ENCODE data around the gene ITIH2. TPM values are rescaled to one million over a fixed set of nuclear protein-coding genes. Genes with fewer than 3 reads are reported as not detected.

The ITIH2 gene
- total and polyA plus RNA-seq, 4 donors = 261 to 1,345 (median 532) TPM

GRCh38 chr10:7657552-7657951 lies 45.6 kb upstream of the ITIH2 start:
- 81% methylated on average over 2 of the region's 2 CpGs for WGBS
- Histone ChIP-seq H3K9ac (ENCODE audit: low read depth in 1 of 2, low read length in 2 of 2) (no peak overlapping the region), H3K27ac (ENCODE audit: low read depth in 1 of 2, low read length in 2 of 2) (no peak overlapping the region), H3K36me3 (ENCODE audit: control insufficient read depth in 4 of 4, insufficient read depth in 3 of 4, low read depth in 1 of 4, low read length in 3 of 4) (peaks cover 0 to 1% (median 0%) of the 10 kb centered on the region in 4 donors), H3K4me1 (ENCODE audit: control insufficient read depth in 4 of 4, insufficient read depth in 4 of 4, low read length in 3 of 4) (no peaks in the 10 kb centered on the region), H3K9me3 (ENCODE audit: control insufficient read depth in 4 of 4, low read length in 3 of 4) (no peaks in the 10 kb centered on the region), H3K4me3 (ENCODE audit: low read depth in 1 of 3, low read length in 3 of 3) (no peak overlapping the region), H3K27me3 (ENCODE audit: control insufficient read depth in 4 of 4, insufficient read depth in 4 of 4, low read length in 3 of 4) (peaks cover 0 to 4% (median 2%) of the 10 kb centered on the region in 4 donors)
- TF ChIP-seq MAX (IDR thresholded peaks at IDR 0.05) (no peak), CTCF (IDR thresholded peaks at IDR 0.05; ENCODE audit: low read depth, low read length, missing input control) (no peak), ATF3 (IDR thresholded peaks at IDR 0.05) (no peak), REST (IDR thresholded peaks at IDR 0.05) (no peak), HNF4A (conservative IDR thresholded peaks at IDR 0.05) (no peak), SP1 (IDR thresholded peaks at IDR 0.05) (no peak)
- DNase-seq (ENCODE audit: low spot score) = no peak

- no peak for TF ChIP-seq MAX (IDR thresholded peaks at IDR 0.05)
- TF ChIP-seq RXRA (IDR thresholded peaks at IDR 0.05) = no peak
- no peak for TF ChIP-seq ZBTB33 (IDR thresholded peaks at IDR 0.05)
- no peak for TF ChIP-seq HNF4A (conservative IDR thresholded peaks at IDR 0.05)
- TF ChIP-seq JUND (IDR thresholded peaks at IDR 0.05) = no peak
- TF ChIP-seq NR2F2 (IDR thresholded peaks at IDR 0.05) = no peak
- no peak for TF ChIP-seq FOXA2 (IDR thresholded peaks at IDR 0.05)
- no peak for TF ChIP-seq ATF3 (IDR thresholded peaks at IDR 0.05)
- no peak for TF ChIP-seq GABPA (IDR thresholded peaks at IDR 0.05 in 1 of 2, conservative IDR thresholded peaks at IDR 0.05 in 1 of 2)
- no peak for TF ChIP-seq SP1 (IDR thresholded peaks at IDR 0.05)
- no peak for TF ChIP-seq FOXA1 (IDR thresholded peaks at IDR 0.05)
- no peak for TF ChIP-seq HNF4G (IDR thresholded peaks at IDR 0.05)
- no peak for TF ChIP-seq YY1 (IDR thresholded peaks at IDR 0.05)
- TF ChIP-seq RAD21 (IDR thresholded peaks at IDR 0.05) = no peak
- no peak overlapping the region for H3K27ac ChIP-seq (ENCODE audit: low read depth in 1 of 2, low read length in 2 of 2)
- DNase-seq (ENCODE audit: low spot score) = no peak
- H3K9me3 ChIP-seq (ENCODE audit: control insufficient read depth in 4 of 4, low read length in 3 of 4) = no peaks in the 10 kb centered on the region
- no peaks in the 10 kb centered on the region for H3K4me1 ChIP-seq (ENCODE audit: control insufficient read depth in 4 of 4, insufficient read depth in 4 of 4, low read length in 3 of 4)
- peaks cover 0 to 4% (median 2%) of the 10 kb centered on the region in 4 donors for H3K27me3 ChIP-seq (ENCODE audit: control insufficient read depth in 4 of 4, insufficient read depth in 4 of 4, low read length in 3 of 4)
- peaks cover 0 to 1% (median 0%) of the 10 kb centered on the region in 4 donors for H3K36me3 ChIP-seq (ENCODE audit: control insufficient read depth in 4 of 4, insufficient read depth in 3 of 4, low read depth in 1 of 4, low read length in 3 of 4)
- WGBS = 79% methylated on average over 4 of the region's 4 CpGs
- H3K4me3 ChIP-seq (ENCODE audit: low read depth in 1 of 3, low read length in 3 of 3) = no peak overlapping the region
- H3K9ac ChIP-seq (ENCODE audit: low read depth in 1 of 2, low read length in 2 of 2) = no peak overlapping the region
Measured at GRCh38 chr10:7659560-7659959, 43.6 kb upstream of the ITIH2 start.

Measured in liver (tissue), 9 donors.